MM.1S (cell line): ENCODE data around the gene SEMA4B.

Source experiments
- DNase-seq: peaks from one replicate; pipeline ENCODE4 v3.0.0-alpha.2; 2015
- H2AFZ ChIP-seq: fragments of 300-600 bp; sonication (generic); 2 replicates; pipeline ENCODE4 v1.6.0; 2016; ENCODE audit warnings: antibody characterized with exemption, low read length
- H3F3A ChIP-seq: fragments of 300-600 bp; sonication (generic); 2 replicates; pipeline ENCODE4 v1.6.1; 2016; ENCODE audit warnings: mild to moderate bottlenecking, antibody characterized with exemption, low read length, moderate library complexity, mixed read lengths; ENCODE audit not compliant: insufficient read depth
- H3K27ac ChIP-seq: fragments of 300-600 bp; sonication (generic); 2 replicates; pipeline ENCODE4 v1.5.1; 2016; ENCODE audit warnings: mild to moderate bottlenecking, low read length
- H3K27me3 ChIP-seq: fragments of 300-600 bp; sonication (generic); replicated peaks from 2 replicates; pipeline ENCODE4 v1.6.0; 2016; ENCODE audit warnings: low read length; ENCODE audit not compliant: insufficient read depth
- H3K36me3 ChIP-seq: fragments of 300-600 bp; sonication (generic); replicated peaks from 2 replicates; pipeline ENCODE4 v1.6.1; 2016; ENCODE audit warnings: mild to moderate bottlenecking, low read length, mixed read lengths; ENCODE audit not compliant: insufficient read depth
- H3K4me1 ChIP-seq: fragments of 300-600 bp; sonication (generic); 2 replicates; pipeline ENCODE4 v1.6.1; 2016; ENCODE audit warnings: low read length, mixed read lengths
- H3K4me2 ChIP-seq: fragments of 300-600 bp; sonication (generic); 2 replicates; pipeline ENCODE4 v1.6.0; 2016; ENCODE audit warnings: low read depth, low read length
- H3K4me3 ChIP-seq: fragments of 300-600 bp; sonication (generic); 2 replicates; pipeline ENCODE4 v1.5.1; 2016; ENCODE audit warnings: low read length, mixed read lengths
- H3K79me2 ChIP-seq: fragments of 300-600 bp; sonication (generic); 2 replicates; pipeline ENCODE4 v1.6.1; 2016; ENCODE audit warnings: mixed run types, low read length, mixed read lengths
- H3K9ac ChIP-seq: fragments of 300-600 bp; sonication (generic); 2 replicates; pipeline ENCODE4 v1.6.1; 2016; ENCODE audit warnings: low read length, mixed read lengths
- H3K9me2 ChIP-seq: fragments of 300-600 bp; sonication (generic); replicated peaks from 2 replicates; pipeline ENCODE4 v1.6.1; 2016; ENCODE audit warnings: mild to moderate bottlenecking, low read length, mixed read lengths; ENCODE audit not compliant: insufficient read depth
- H3K9me3 ChIP-seq: fragments of 300-600 bp; sonication (generic); replicated peaks from 2 replicates; pipeline ENCODE4 v1.6.1; 2016; ENCODE audit warnings: mild to moderate bottlenecking, low read length, mixed read lengths; ENCODE audit not compliant: insufficient read depth
- H4K20me1 ChIP-seq: fragments of 300-600 bp; sonication (generic); 2 replicates; pipeline ENCODE4 v1.6.1; 2016; ENCODE audit warnings: mild to moderate bottlenecking, low read length, moderate library complexity, mixed read lengths; ENCODE audit not compliant: insufficient read depth
- CTCF ChIP-seq: fragments of 300-600 bp; sonication (generic); IDR thresholded peaks from 2 replicates; pipeline ENCODE4 v1.5.1; 2016; ENCODE audit warnings: antibody characterized with exemption, low read length, mixed read lengths
- EZH2 ChIP-seq: fragments of 300-600 bp; sonication (generic); optimal IDR thresholded peaks from 2 replicates; pipeline ENCODE3; 2017; ENCODE audit warnings: low read depth, mild to moderate bottlenecking, antibody characterized with exemption, low read length, mixed read lengths
- EZH2phosphoT487 ChIP-seq: fragments of 300-600 bp; sonication (generic); IDR thresholded peaks from 2 replicates; pipeline ENCODE4 v1.6.1; 2018; ENCODE audit warnings: antibody characterized with exemption, low read length

SEMA4B gene

GRCh38 chr15:90154246-90154645 lies 46.9 kb upstream of the SEMA4B start:
- Histone ChIP-seq H3K79me2 (no peaks in the 10 kb centered on the region), H3K36me3 (no peaks in the 10 kb centered on the region), H3K4me2 (no peak overlapping the region), H3K4me3 (no peak overlapping the region), H3K9me3 (no peaks in the 10 kb centered on the region), H3K9ac (no peak overlapping the region), H3K27ac (no peak overlapping the region), H3K27me3 (no peaks in the 10 kb centered on the region), H3F3A (peaks cover 13% of the 10 kb centered on the region), H2AFZ (no peak overlapping the region), H3K9me2 (no peaks in the 10 kb centered on the region), H3K4me1 (peaks cover 13% of the 10 kb centered on the region), H4K20me1 (no peaks in the 10 kb centered on the region)
- no peak for DNase-seq
- TF ChIP-seq EZH2phosphoT487 (no peak), EZH2 (no peak), CTCF (no peak)

DNA sequence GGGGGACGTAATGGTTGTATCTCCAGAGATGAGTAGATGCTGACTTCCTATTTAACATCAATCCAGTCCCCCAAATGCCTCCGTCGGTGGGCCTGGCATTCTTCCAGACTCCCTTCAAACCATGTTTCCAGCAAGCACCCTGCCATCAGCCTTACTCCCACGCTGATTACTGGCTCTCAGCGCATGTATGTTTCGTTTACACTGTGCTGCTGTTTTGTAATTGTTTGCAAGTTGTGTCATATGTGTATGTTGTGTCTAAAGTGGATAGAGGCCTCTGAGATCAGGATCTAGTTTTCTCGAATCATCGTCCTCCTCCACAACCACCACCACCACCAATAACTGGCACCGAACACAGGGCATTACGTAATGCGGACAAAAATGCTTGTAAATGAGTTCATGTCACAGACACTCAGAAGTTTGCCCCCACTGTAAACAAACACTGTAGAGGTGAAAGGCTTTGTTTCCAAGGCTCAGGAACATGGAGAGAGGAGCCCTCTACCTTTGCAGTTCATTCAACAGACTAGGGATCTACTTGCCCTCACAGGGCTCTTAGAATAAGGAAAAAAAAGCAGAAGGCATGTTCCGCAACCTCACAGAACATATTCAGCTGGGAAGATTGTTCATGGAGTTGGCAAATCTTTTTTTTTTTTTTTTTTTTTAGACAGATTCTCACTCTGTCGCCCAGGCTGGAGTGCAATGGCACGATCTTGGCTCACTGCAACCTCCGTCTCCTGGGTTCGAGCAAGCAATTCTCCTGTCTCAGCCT lies 46.1 kb upstream of the SEMA4B start:
- H3K4me2 ChIP-seq, result no peak overlapping the region
- H3F3A ChIP-seq, result peaks cover 7% of the 10 kb centered on the region; the same call in 1 of the 2 replicates
- TF ChIP-seq EZH2 (no peak), CTCF (no peak), EZH2phosphoT487 (no peak)
- no peak overlapping the region for H2AFZ ChIP-seq
- no peak overlapping the region for H3K27ac ChIP-seq
- H3K4me1 ChIP-seq, result peaks cover 6% of the 10 kb centered on the region
- no peaks in the 10 kb centered on the region for H3K9me2 ChIP-seq
- H3K9ac ChIP-seq, result no peak overlapping the region
- H3K4me3 ChIP-seq, result no peak overlapping the region
- no peaks in the 10 kb centered on the region for H4K20me1 ChIP-seq
- no peaks in the 10 kb centered on the region for H3K79me2 ChIP-seq
- no peaks in the 10 kb centered on the region for H3K9me3 ChIP-seq
- H3K27me3 ChIP-seq, result no peaks in the 10 kb centered on the region
- H3K36me3 ChIP-seq, result no peaks in the 10 kb centered on the region
- no peak for DNase-seq

GRCh38 chr15:90159213-90159612 lies 41.9 kb upstream of the SEMA4B start:
- Histone ChIP-seq H3K79me2 (no peaks in the 10 kb centered on the region), H3K27ac (no peak overlapping the region), H4K20me1 (no peaks in the 10 kb centered on the region), H3F3A (peaks cover 10% of the 10 kb centered on the region; the same call in 1 of the 2 replicates), H2AFZ (no peak overlapping the region), H3K9me3 (no peaks in the 10 kb centered on the region), H3K9me2 (no peaks in the 10 kb centered on the region), H3K4me2 (no peak overlapping the region), H3K4me1 (peaks cover 18% of the 10 kb centered on the region), H3K9ac (no peak overlapping the region), H3K27me3 (no peaks in the 10 kb centered on the region), H3K36me3 (no peaks in the 10 kb centered on the region), H3K4me3 (no peak overlapping the region)
- no peak for TF ChIP-seq CTCF
- no peak for TF ChIP-seq EZH2phosphoT487
- no peak for DNase-seq
